ENCODE data around the gene MAP3K2.
"Not testable (repeated sequence)": the region's sequence is repeated elsewhere in the genome, so short reads cannot be mapped to it uniquely, and the experiment has no call there.

The MAP3K2 gene

DNA sequence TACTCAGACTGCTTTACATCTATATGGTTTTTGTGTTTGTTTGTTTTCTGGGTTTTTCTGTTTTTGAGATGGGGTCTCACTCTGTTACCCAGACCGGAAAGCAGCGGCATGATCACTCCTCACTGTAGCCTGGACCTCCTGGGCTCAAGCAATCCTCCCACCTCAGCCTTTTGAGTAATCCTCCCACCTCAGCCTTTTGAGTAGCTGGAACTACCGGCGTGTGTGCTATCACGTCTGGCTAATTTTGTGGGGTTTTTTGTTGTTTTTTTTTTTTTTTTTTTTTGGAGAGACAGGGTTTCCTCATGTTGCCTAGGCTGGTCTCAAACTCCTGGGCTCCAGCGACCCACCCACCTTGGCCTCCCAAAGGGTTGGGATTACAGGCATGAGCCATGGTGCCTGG is 9.1 kb downstream of the MAP3K2 start:
- DNase-seq: no peak

DNA sequence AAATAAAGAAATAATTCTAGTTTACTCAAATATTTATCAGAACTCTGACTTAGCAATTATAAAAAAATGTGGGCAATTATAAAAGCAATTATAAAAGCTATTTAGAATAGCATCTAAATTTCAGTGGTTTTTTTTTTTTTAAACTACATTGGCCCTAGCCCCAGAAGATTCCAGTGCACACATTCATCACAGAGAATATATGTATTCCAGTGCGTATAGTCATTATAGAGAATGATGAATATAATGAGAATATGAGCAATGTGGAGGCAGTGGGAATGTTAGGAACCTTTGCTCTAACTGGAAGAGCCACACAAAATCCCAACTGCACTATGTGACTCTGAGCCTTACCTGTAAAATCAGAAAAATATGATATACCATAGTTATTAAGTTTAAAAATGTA is 10.5 kb downstream of the MAP3K2 start:
- no peak for DNase-seq

DNA sequence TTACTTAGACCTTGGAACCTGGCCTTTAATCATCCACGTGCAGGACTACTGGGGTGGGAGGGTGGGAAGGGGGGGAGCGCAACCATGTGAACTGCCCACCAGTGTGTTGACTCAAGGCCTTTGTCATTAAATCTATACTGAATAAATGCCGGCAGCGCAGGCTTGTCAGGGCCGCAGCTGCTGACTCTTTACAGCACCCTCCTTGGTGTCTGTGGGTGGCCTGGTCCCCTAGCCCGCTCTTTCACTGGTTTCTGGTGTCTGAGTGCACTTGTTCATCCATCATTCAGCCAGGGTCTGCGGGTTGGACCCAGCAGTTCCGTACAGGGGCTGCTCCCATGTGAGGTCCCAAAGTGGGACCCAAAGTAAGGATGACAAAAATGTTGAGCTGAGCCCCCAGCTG is 11.5 kb downstream of the MAP3K2 start:
- no peak for DNase-seq

DNA sequence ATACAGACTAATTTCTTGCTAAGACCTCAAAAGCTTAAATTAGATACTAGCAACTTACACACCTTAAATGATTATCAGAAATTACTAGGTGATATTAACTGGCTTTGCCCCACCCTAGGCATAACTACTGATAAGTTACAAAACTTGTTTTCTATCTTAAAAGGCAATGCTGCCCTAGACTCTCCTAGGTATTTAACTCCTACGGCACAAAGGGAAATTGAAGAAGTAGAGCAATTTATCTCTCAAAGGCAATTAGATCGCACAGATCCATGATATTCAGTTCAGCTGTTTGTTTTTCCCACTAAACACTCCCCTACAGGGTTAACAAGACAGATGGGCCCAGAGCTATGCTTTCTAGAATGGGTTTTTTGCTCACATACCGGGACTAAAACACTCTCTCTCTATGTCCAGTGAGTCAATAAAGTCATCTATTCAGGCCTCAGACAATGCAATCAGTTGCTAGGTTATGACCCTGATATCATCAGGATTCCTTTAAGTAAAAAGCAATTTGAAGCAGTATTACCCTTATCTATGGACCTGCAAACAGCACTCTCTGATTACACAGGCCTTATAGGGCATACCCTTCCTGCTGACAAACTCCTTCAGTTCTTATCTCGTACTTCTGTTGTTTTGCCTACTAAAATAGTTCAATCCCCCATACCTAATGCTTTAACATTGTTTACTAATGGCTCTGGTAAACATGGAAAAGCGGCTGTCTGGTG is 14.3 kb downstream of the MAP3K2 start:
- no peak for DNase-seq

DNA sequence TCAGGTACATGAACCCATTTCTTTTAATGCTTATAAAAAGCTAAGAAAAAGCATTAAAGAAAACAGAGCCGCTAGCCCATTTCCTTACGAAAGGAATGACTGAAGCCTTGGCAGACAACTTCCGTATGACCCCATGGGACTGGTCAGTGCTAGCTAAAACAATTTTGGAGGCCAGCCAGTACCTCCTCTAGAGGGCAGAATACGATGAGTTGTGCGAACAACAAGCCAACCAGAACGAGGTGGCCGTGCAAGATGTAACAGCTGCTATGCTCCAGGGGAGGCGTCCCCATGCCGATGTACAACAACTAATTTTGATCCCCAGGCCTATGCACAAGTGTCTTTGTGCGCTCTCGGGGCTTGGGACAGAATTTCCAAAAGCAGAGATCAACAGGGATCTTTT is 16.7 kb downstream of the MAP3K2 start:
- DNase-seq: no peak

DNA sequence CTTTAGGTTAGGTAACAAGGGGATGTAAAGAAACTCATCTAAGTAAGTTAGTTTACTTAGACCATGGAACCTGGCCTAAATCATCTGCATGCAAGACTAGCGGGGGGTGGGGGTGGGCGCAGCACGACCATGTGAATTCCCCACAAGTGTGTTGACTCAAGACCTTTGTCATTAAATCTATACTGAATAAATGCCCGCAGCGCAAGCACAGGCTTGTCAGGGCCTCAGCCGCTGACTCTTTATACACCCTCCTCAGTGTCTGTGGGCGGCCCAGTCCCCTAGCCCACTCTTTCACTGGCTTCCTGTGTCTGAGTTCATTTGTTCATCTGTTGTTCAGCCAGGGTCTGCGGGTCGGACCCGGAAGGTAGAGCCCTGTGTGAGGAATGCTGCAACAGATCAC is 17.8 kb downstream of the MAP3K2 start:
- no peak for DNase-seq

DNA sequence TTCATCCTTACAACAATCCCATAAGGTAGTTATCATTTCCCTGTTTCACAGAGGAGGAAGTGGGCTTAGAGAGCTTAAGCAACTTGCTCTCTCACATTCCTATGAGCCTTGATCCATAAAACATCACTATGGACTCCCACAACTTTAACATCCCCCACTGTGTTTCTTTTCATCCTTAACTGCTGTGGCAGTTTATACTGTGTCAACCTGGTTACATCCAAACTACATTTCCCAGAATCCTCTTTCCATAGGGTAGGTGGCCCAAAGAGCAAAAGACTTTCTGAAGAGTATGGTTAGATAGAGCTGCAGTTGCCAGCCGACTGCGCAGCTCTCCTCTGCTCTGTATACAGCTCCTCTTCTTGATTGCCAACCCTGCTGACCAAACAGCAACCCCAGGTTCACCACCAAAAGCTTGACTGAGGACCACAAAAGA is 22.5 kb downstream of the MAP3K2 start:
- DNase-seq: no peak

DNA sequence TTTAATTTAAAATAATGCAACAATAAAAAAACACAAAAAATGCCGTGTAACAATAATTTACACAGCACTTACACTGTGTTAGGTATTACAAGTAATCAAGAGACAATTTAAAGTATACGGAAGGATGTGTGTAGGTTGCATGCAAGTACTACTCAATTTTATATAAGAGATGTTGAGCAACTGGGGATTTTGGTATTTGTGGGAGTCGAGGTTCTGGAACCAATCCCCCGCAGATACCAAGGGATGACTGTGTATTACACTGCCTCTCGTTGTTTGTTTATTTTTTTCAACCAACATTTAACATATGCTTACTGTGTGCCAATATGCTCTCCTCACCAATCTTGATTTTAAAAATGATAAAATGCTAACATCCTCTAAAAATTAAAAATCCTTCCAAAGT is 24.8 kb downstream of the MAP3K2 start:
- no peak for DNase-seq

DNA sequence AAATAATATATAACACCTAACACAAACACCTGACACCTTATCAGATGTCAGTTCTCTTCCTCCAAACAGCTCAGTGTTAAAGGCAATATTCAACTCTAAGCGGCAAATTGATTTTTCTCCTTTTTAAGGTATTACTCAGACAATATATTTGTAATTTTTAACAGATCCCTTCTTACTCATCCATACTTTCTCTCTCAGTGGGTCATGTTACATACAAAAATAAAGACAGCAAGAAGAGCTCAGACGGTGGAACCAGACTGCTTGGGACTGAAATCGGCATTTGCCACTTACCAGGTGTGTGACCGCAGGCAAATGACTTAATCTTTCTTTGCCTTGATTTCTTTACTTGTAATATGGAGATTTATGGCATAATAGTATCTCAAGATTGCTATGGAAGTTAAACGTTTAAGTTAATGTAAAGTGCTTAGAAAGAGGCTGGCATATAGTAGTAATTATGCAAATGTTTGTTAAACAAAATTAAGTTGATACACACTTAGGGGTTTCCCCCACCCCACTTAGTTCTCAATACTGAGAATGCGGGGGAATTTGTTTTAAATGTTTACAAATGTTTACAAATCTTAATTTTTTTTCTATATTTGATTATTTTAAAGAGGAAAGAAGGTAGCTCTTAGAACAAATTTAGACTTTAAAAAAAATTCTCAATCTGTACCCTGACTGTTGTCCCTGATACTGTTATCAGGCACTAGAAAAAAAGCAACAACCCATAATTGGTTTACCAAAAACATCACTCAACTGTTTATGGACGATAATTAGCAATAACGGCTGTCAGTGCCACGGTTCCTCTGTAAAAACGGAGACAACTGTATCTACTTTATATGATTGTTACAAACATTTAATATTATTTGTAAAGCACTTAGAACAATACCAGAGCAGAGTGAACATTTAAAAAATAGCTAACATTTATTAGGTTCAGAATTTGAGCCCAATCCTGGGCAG is 25.6 kb downstream of the MAP3K2 start:
- no peak for DNase-seq

DNA sequence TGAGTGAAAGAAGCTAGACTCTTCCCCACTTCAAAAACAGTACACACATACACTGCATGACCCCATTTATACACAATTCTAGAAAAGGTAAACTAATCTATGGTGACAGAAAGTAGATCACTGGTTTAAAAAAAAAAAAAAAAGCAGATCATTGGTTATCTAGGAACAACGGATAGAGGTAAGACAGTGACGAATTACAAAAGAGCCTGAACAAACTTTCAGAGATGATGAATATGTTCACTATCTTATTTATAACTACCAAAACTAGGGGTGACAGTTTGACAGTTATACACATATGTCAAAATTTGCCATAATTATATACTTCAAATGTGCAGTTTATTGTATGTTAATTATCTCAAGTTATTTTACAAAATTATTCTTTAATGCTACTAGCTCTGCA is 27.5 kb downstream of the MAP3K2 start:
- DNase-seq: no peak

DNA sequence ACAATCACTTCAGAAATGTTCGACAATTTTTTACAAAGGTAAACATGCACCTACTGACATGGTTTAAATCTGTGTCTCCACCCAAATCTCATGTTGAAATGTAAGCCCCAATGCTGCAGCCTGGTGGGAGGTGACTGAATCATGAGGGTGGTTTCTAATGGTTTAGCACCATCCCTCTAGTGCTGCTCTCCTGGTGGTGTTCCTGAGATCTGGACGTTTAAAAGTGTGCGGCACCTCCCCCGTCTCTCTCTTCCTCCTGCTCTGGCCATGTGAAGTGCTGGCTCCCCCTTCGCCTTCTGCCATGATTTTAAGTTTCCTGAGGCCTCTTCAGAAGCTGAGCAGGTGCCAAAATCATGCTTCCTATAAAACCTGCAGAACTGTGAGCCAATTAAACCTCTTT is 28.3 kb downstream of the MAP3K2 start:
- no peak for DNase-seq

DNA sequence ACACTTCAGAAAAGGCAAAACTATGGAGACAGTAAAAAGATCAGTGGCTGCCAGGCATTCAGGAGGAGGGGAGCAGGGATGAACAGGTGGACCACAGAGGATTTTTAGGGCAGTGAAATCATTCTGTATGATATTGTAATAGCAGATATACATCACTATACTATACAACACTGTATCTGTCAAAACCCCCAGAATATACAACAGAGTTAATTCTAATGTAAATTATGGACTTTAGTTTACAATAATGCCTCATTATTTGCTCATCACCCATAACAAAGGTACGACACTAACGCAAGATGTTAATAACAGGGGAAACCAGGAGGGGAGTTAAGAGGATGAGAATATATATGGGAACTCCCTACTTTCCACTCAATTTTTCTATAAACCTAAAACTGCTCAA is 28.8 kb downstream of the MAP3K2 start:
- no peak for DNase-seq

DNA sequence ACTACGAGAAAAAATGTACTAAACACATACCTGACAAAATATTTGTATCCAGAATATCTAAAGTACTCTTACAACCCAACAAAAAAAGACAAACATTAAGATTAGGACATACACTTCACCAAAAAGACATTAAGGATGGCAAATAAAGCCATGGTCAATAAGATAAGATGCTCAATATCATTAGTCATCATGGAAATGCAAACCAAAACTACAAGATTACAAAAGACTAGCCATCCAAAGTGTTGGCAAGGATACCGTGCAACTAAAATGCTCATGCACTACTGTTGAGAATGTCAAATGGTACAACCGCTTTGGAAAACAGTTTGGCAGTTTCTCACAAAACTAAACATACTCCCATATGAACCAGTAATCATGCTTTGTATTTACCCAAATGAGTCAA is 29.7 kb downstream of the MAP3K2 start:
- no peak for DNase-seq

DNA sequence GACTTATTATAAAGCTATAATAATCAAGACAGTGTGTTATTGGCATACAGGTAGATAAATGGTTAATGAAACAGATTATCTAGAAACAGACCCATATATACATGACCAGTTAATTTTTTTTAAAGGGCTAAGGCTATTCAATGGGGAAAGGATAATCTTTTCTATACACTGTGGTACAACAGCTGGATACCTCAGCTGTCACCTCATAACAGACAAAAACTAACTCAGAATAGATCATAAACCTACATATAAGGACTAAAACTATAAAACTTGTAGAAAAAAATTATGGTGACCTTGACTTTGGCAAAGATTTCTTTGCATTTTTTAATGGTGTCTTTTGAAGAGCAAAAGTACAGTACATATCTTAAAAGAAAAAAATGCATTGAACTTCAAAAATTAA is 30.2 kb downstream of the MAP3K2 start:
- no peak for DNase-seq

DNA sequence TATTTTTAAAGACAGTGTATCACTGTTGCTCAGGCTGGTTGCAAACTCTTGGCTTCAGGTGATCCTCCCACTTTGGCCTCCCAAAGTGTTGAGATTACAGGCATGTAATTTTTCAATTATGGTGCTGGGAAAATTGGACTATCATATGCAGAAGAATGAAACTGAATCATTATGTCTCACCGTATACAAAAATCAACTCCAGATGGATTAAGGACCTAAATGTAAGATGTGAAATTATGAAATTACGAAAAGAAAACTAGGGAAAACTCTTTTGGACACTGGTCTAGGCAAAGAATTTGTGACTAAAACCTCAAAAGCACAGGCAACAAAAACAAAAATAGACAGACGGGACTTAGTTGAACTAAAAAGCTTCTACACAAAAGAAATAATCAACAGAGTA is 31.2 kb downstream of the MAP3K2 start:
- no peak for DNase-seq

DNA sequence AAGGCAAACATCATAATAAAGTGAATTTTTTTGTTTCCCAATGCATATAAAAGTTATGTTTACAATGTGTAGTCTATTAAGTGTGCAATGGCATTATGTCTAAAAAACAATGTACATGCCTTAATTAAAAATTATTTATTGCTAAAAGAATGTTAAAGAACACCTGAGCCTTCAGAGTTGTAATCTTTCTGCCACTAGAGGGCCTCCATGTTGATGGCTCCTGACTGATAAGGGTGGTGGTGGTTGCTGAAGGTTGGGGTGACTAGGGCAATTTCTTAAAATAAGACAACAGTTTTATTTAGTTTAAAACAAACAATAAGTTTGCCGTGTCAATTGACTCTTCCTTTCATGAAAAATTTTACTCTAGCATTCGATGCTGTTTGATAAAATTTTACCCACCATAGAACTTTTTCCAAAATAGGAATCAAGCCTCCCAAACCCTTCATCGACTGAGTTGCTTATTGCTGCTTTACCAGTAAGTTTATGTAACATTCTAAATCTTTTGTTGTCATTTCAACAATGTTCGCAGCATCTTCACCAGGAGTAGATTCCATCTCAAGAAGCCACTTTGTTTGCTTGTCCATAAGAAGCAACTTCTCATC is 32.3 kb downstream of the MAP3K2 start:
- no peak for DNase-seq

DNA sequence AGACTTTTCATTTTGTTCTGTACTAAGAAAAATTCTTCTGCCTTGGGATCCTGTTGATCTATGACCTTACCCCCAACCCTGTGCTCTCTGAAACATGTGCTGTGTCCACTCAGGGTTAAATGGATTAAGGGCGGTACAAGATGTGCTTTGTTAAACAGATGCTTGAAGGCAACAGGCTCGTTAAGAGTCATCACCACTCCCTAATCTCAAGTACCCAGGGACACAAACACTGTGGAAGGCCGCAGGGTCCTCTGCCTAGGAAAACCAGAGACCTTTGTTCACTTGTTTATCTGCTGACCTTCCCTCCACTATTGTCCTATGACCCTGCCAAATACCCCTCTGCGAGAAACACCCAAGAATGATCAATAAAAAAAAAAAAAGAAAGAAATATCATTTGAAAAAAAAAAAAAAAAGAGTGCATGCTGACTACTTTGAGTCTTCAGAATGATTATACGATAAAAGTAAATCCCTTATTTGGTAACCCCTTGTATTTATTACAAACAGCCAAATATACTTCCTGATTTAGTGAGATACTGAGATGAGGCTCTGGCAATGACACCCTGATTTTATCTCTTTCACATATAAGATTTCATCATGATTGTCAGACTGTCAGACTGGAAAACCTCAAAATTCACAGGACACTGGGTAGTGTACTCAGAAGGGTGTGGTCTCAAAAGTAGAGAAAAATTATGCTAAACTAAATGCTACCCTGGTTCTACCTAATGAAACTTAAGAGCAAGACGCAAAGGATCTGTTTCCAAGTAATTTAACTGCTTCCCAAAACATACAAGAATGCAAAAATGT is 33.7 kb downstream of the MAP3K2 start:
- DNase-seq: not testable (repeated sequence)

DNA sequence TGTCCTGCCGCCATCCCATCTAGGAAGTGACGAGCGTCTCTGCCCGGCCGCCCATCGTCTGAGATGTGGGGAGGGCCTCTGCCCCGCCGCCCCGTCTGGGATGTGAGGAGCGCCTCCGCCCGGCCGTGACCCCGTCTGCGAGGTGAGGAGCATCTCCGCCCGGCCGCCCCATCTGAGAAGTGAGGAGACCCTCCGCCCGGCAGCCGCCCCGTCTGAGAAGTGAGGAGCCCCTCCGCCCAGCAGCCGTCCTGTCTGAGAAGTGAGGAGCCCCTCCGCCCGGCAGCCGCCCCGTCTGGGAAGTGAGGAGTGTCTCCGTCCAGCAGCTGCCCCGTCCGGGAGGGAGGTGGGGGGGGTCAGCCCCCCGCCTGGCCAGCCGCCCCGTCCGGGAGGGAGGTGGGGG is 34.6 kb downstream of the MAP3K2 start:
- not testable (repeated sequence) for DNase-seq

DNA sequence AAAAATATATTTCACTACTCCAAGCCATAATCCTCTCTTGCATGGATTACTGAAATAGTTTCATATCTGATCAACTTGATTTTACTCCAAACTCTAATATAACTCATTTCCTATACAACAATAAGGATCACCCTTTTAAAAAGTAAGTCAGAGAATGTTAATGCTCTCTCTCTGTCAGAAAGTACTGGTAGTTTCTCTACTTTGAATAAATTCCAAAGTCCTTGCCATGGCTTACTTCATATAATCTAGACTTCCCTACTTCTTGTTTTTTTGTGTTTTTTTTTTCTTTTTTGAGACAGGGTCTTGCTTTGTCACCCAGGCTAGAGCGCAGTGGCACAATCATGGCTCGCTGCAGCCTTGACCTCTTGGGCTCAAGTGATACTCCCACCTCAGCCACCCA is 36.2 kb downstream of the MAP3K2 start:
- no peak for DNase-seq

DNA sequence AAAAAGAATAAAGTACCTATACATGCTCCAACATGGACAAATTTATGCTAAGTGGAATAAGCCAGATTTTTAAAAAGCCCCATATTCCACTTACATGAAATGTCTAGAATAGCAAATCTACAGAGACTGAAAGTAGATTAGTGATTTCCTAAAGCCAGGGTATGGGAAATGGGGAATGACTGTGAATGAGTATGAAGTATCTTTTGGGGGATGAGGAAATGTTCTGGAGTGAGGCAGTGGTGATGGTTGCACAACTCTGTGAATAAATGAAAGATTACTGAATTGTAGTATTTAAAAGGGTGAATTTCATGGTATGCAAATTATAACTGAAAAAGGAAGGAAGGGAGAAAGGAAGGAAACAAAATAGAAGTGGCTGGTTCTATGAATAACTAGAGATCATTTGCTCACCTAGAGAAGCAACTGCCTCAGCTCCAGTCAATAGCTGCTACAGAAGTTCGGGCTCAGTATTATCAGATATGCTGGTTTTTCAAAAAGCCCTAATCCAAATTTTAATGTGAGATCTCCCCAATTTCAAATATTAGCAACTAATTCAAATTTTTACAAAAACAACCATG is 39.3 kb downstream of the MAP3K2 start:
- DNase-seq: no peak

DNA sequence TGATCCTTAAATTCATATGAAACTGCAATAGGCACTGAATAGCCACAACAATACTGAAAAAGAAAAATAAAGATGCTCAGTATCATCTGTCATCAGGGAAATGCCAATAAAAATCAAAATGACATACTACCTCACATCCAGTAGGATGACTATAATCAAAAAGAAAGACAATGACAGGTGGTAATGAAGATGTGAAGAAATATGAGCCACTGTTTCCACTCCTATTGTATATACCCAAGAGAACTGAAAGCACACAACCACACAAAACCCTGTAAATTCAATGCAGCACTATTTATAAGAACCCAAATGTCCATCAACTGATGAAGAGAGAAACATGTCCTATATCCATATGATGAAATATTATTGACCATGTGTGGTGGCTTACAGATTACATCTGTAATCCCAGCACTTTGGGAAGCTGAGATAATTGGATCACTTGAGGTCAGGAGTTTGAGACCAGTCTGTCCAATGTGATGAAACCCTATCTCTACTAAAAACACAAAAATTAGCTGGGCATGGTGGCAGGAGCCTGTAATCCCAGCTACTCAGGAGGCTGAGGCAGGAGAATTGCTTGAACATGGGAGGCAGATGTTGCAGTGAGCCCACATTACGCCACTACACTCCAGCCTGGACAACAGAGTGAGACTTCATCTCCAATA is 39.9 kb downstream of the MAP3K2 start:
- no peak for DNase-seq

DNA sequence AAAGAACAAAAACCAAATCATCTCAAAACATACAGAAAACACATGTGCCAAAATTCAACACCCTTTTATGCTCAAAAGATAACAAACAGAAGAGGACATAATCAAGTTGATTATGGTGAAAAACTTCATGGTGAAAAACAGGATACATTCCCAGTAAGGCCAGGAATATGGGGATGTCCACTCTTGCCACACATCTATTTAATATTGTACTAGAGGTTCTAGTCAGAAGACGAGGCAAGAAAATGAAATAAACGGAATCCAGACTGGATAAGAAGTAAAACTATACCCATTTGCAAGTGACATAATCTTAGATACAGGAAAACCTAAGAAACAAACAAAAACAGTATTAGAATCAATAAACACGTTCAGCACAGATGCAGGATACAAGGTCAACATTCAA is 40.8 kb downstream of the MAP3K2 start:
- no peak for DNase-seq
